HG02840 (cell line): ENCODE data around the gene AP5S1.
A peak's percentile ranks its signal among the peaks of the same experiment; 100 is the strongest.
"Not testable (repeated sequence)": the region's sequence is repeated elsewhere in the genome, so short reads cannot be mapped to it uniquely, and the experiment has no call there.

Experiments
- ATAC-seq: cut with Tn5 transposase; IDR thresholded peaks from one replicate; pipeline ENCODE4 v1.9.1; 2021; ENCODE audit warnings: mild to moderate bottlenecking, moderate library complexity, moderate number of reproducible peaks; ENCODE audit not compliant: unreplicated experiment, low FRiP score

Gene AP5S1

GRCh38 chr20:3788685-3789155, 31.6 kb upstream of the AP5S1 start:
- ATAC-seq: no peak

GRCh38 chr20:3789201-3789600, 31.1 kb upstream of the AP5S1 start:
- ATAC-seq: not testable (repeated sequence)

GRCh38 chr20:3794168-3794567, 26.2 kb upstream of the AP5S1 start:
- not testable (repeated sequence) for ATAC-seq

GRCh38 chr20:3794701-3795420, 25.5 kb upstream of the AP5S1 start:
- ATAC-seq: no peak

- peak; percentile 60 for ATAC-seq
These were observed 24.6 kb upstream of the AP5S1 start, which contains the start of gene CDC25B for GRCh38 chr20:3795511-3796468. Gene CDC25B, plus strand, starts transcription at chr20:3796310. Its CDS starts 222 bp downstream, at chr20:3796532.

- no peak for ATAC-seq
These were observed 23.7 kb upstream of the AP5S1 start for GRCh38 chr20:3796477-3797225.

GRCh38 chr20:3797226-3797545, 23.2 kb upstream of the AP5S1 start:
- ATAC-seq: no peak

GRCh38 chr20:3797592-3798372, 22.6 kb upstream of the AP5S1 start:
- no peak for ATAC-seq

GRCh38 chr20:3798373-3798768, 22.0 kb upstream of the AP5S1 start:
- no peak for ATAC-seq

GRCh38 chr20:3798908-3799248, 21.5 kb upstream of the AP5S1 start:
- no peak for ATAC-seq

GRCh38 chr20:3800256-3800877, 20.0 kb upstream of the AP5S1 start:
- ATAC-seq: no peak

GRCh38 chr20:3800878-3801260, 19.5 kb upstream of the AP5S1 start:
- no peak for ATAC-seq

GRCh38 chr20:3801299-3801698, 19.0 kb upstream of the AP5S1 start:
- ATAC-seq: no peak

GRCh38 chr20:3801846-3802245, 18.5 kb upstream of the AP5S1 start:
- ATAC-seq: no peak

GRCh38 chr20:3802524-3803239, 17.7 kb upstream of the AP5S1 start:
- no peak for ATAC-seq

- ATAC-seq: no peak
These were observed 17.1 kb upstream of the AP5S1 start for GRCh38 chr20:3803289-3803688.

GRCh38 chr20:3803854-3804253, 16.5 kb upstream of the AP5S1 start:
- ATAC-seq: no peak

- ATAC-seq: no peak
These were observed 16.0 kb upstream of the AP5S1 start for GRCh38 chr20:3804254-3804751.

- ATAC-seq: no peak
These were observed 15.6 kb upstream of the AP5S1 start for GRCh38 chr20:3804781-3805180.
